Measurements from ENCODE around the gene EPB41L4A.

DNA sequence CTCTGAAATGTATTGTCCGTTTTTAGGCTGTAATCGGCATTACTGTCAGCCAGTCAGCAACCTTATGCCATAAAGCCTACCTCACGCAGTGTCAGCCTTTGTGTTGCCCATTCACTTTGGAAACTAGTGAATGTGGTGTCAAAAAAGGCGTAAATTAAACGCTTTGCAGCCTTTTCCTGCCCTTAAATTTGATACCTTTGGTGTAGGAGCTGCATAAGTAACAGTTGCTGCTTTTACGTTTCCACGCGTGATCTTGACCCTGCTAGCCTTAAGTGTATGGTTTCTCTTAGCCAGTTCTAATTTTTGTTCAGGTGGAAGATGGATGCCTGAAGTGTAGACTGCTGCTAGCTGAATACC, 257.7 kb downstream of the EPB41L4A start:
- TF ChIP-seq, protein P1, sequence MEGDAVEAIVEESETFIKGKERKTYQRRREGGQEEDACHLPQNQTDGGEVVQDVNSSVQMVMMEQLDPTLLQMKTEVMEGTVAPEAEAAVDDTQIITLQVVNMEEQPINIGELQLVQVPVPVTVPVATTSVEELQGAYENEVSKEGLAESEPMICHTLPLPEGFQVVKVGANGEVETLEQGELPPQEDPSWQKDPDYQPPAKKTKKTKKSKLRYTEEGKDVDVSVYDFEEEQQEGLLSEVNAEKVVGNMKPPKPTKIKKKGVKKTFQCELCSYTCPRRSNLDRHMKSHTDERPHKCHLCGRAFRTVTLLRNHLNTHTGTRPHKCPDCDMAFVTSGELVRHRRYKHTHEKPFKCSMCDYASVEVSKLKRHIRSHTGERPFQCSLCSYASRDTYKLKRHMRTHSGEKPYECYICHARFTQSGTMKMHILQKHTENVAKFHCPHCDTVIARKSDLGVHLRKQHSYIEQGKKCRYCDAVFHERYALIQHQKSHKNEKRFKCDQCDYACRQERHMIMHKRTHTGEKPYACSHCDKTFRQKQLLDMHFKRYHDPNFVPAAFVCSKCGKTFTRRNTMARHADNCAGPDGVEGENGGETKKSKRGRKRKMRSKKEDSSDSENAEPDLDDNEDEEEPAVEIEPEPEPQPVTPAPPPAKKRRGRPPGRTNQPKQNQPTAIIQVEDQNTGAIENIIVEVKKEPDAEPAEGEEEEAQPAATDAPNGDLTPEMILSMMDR (IDR thresholded peaks at IDR 0.05; ENCODE audit: poor library complexity): no peak
- no peak for TF ChIP-seq EZH2phosphoT487 (IDR thresholded peaks at IDR 0.05; ENCODE audit: low read depth, severe bottlenecking, unreplicated experiment)
